Left hindlimb (tissue), 1 donor: Measurements from ENCODE around the gene TEX19.

Experiments
- DNase-seq: peaks from one replicate; pipeline ENCODE4 v3.0.0-alpha.2; 2018

Gene TEX19

GRCh38 chr17:82358465-82359350, at the start of gene TEX19:
Gene TEX19, plus strand, starts transcription at chr17:82359247. Its CDS starts 2,904 bp downstream, at chr17:82362151.
- no peak for DNase-seq

- no peak for DNase-seq
These were observed 49.1 kb upstream of the TEX19 start for GRCh38 chr17:82309656-82310570.

- no peak for DNase-seq
These were observed 48.2 kb upstream of the TEX19 start for GRCh38 chr17:82310877-82311276.

GRCh38 chr17:82311971-82312370, 47.1 kb upstream of the TEX19 start:
- no peak for DNase-seq

GRCh38 chr17:82313195-82314011, 45.6 kb upstream of the TEX19 start:
- no peak for DNase-seq

GRCh38 chr17:82314012-82314726, 44.9 kb upstream of the TEX19 start:
- no peak for DNase-seq

GRCh38 chr17:82314727-82315605, 44.1 kb upstream of the TEX19 start:
- DNase-seq, result no peak

GRCh38 chr17:82315703-82316358, 43.2 kb upstream of the TEX19 start:
- DNase-seq, result no peak

GRCh38 chr17:82316651-82317393, 42.2 kb upstream of the TEX19 start:
- no peak for DNase-seq

- DNase-seq, result no peak
These were observed 41.5 kb upstream of the TEX19 start, which contains the start of gene CD7 for GRCh38 chr17:82317394-82318168. Gene CD7, minus strand, starts transcription at chr17:82317608. Its CDS starts 113 bp downstream, at chr17:82317495.

GRCh38 chr17:82318169-82318498, 40.9 kb upstream of the TEX19 start:
- DNase-seq, result no peak

- no peak for DNase-seq
These were observed 40.1 kb upstream of the TEX19 start for GRCh38 chr17:82318772-82319606.

- no peak for DNase-seq
These were observed 39.4 kb upstream of the TEX19 start for GRCh38 chr17:82319619-82320062.

GRCh38 chr17:82320140-82320840, 38.8 kb upstream of the TEX19 start:
- DNase-seq, result no peak

- DNase-seq, result no peak
These were observed 37.8 kb upstream of the TEX19 start for GRCh38 chr17:82320956-82321927.

GRCh38 chr17:82321947-82322466, 37.0 kb upstream of the TEX19 start:
- no peak for DNase-seq
